COLO668 (cell line): Measurements from ENCODE around the gene PKP1.

Experiments
- DNase-seq: peaks from one replicate; lab custom pipeline; 2025; ENCODE audit not compliant: unreplicated experiment; lab: John Stamatoyannopoulos, UW

PKP1 gene

GRCh38 chr1:201364808-201365105 is 81.5 kb downstream of the PKP1 start:
- no peak for DNase-seq

DNA sequence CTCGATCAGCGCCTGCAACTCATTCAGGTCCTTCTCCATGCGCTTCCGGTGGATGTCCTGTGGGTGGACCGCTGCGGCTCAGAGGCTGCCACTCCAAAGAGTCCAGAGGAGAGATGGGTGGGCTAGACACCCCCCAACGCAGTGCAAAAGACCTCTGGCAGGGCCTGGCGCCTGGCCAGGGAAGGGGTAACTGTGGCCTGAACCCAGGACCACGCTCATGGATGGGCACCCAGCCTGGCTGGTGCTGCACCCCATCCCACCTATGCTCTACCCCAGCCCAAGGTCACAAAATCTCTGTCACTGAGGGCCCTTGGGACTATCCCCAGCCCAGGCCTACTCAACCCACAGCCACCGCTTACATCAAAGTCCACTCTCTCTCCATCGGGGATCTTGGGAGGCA is 81.9 kb downstream of the PKP1 start:
- DNase-seq, result no peak

DNA sequence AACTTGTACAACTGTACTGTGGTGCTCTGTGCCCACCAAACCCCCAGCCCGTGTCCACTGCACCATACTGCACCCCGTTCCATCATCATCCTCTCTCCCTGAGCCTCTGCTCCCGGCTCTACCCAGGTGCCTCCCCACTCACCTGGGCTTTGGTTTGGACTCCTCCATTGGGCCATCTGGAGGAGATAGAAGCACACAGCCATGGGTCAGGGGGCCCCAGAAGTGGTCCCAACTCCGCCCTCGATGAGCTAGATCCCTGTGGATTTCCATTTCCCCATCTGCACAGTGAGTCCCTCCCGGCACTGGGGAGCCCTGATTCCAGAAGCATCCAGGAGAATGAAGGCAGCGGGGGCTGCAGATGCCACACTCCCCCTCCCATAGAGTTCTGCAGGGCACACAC is 83.4 kb downstream of the PKP1 start:
- DNase-seq, result no peak

DNA sequence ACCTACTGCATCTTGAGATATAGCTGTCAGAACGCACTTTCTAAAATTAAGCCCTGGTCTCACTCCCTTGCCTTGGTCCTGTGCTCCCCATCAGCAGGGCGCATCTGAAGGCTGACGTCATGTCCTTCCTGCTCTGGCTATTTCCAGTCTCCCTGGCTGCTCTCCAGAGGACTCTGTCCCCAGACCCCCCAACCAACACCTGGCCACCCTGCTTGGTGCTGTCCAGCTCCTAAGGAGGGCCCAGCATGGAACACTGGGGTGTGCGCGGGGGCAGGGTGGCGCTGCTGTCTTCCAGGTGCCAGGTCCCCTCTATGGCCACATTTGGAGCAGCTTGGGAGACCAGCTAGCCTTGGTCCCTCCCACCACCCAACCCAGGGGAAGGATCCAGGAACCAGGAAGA is 85.9 kb downstream of the PKP1 start:
- DNase-seq, result no peak

DNA sequence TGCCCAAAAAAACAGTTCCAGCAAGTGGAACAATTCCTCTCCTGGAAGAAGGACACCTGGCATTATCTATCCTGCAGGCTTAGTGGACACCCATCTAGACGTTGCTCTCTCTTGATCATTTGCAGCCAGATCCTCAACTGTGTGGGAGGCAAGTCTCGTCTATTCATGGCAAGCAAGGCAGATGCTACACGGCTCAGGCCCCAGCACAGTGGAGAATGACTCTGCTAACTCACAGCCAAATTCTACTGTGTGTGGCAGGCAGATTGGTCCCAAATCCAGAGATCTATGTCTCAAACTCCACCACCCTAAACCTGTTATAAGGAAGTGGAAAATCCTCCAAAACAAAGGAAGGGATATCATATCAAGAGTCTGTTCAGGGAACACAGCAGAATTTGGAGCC is 87.2 kb downstream of the PKP1 start:
- no peak for DNase-seq

GRCh38 chr1:201371276-201371675 is 88.0 kb downstream of the PKP1 start:
- DNase-seq, result no peak

- no peak for DNase-seq
Measured at GRCh38 chr1:201371792-201372191, 88.5 kb downstream of the PKP1 start.

GRCh38 chr1:201374364-201374763 is 91.1 kb downstream of the PKP1 start:
- DNase-seq, result peak; percentile 27

DNA sequence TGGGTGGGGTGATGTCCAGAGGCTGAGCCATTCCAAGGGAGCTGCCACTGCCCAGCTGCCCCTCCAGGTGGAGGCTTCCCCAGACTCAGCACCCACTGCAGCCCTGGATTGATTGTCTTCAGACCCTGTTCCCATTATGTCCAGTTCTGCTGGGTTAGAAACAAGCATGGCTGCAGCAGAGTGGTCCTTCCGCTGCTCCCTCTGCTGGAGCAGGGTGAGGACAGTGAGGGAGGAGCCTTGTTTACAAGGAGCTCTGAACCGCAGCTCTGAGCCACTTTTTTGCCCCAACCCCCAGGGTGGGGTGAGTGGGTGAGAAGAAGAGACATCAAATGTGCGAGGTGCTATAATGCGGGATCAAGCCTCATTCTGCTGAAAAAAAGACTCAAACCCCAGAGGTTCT is 91.9 kb downstream of the PKP1 start:
- no peak for DNase-seq

- no peak for DNase-seq
Measured at GRCh38 chr1:201376107-201376463, 92.8 kb downstream of the PKP1 start.

DNA sequence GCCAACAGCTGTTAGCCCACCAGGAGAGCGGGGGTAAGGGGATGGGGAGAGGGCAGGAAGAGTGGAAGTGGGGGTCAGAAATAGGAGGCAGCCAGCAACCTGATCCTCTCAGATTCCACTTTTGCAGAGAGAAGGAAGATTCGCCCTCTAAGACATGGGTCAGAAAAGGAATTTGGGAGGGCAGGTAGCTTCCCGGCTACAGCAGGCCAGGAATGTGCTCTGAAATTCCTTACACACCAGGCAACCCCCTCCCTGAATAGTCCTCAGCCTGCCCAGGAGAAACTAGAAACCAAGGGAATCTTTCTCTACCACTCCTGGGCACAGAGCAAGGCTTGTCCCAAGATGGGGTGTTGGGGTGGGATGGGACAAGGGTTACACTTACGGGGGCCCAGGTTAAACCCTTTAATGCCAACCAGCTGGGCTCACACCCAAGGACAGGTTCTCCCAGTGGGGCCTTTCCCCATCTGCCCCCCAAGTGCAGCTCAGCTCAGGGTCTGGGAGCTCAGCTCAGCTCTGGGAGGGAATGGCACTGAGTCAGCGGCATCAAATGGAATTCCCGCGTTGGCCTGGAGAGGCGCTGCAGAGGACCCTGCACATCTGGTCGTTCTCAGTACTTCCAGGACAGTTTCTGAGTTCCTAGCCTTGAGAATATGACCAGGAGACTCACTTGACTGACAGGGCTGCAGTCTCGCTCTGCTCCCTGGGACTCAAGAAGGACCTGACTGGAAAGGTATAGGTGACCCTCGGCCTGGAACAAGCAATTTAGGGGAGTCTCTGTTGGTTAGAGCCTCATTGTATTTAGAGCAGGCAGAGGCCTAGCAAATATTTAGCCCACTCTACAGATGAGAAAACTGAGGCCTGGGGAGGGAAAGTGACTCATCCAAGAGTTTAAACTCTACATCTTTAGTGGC is 93.4 kb downstream of the PKP1 start:
- DNase-seq, result peak; percentile 38

DNA sequence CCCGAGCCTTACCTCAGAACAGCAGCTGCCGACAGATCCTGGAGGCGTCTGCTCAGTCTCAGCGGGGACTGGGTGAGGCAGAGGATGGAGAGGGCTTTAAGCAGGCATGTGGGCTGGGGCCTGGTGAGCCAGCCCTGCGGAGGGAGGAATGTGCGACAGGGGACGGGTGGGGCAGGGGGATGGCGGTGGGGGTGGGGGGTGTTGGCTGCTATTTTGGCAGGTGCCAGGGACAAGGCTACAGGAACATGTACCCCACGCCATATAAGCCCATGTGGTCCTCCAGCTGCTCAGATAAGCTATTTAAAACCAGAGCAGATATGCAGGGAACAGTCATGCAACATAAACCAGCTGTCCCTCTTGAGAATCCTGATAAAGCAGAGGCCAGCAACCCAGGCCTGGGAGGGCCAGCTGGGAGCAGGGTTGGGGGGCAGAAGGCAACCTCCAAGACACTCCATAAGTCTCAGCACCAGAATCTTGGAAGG is 94.3 kb downstream of the PKP1 start, which contains the start of gene TNNT2:
TNNT2 (minus strand) TSS at position 70 of the 482 bp plus-strand sequence. CDS start 4,426 bp downstream, outside the sequence.
- no peak for DNase-seq

GRCh38 chr1:201378804-201379203 is 95.5 kb downstream of the PKP1 start:
- no peak for DNase-seq

- DNase-seq, result no peak
Measured at GRCh38 chr1:201379733-201380242, 96.5 kb downstream of the PKP1 start.

GRCh38 chr1:201381130-201381529 is 97.8 kb downstream of the PKP1 start:
- no peak for DNase-seq
